Measurements from ENCODE around the gene OLFML2B.

The OLFML2B gene

DNA sequence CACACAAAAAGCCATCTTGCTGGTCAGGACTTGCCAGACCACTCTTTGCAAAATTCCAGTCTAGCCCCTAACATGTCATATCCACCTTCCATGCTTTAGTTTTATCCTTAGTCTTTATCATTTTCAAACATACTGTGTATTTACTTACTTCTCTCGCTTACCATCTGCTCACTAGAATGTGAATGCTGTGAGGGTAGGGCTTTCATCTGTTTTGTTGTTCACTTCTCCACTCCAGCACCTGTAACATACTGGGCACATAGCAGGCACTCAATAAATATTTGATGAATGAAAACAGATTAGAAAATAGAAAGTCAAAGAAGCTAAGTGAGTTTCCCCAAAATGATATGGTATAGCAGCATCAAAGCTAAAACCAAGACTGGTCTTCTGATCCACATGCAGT, 79.9 kb downstream of the OLFML2B start:
- DNase-seq, result no peak

DNA sequence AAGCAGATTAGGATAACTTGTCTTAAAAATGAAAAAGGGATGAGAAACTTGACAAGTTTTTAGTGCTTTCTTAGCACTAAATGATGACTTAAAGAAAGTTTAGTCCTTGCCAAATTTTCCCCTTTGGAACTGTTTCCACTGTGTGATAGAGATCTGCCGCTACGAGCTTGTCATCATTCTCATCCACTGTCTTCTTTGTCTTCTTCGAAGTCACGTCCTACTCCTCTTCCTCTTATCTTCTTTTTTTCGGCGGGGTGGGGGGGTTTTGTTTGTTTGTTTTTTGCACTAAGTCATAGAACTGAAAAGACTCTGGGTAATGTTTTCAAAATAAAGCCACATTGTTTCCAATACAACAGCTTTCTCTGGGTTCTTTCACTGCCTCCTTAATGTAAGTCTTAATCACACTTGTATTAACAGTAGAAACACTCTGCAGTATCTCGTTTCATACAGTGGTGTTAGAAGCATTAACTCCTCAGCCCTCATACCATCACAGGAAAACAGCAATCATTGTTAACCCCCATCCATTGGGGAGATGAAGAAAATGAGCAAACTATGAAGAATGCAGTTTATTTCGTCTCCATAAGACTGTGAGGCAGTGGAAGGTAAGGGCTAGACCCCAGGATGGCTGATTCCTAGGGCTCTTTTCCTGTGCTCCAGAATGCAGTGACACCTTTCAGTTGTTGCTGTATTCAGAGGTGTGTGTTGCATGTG, 81.8 kb downstream of the OLFML2B start:
- no peak for DNase-seq

DNA sequence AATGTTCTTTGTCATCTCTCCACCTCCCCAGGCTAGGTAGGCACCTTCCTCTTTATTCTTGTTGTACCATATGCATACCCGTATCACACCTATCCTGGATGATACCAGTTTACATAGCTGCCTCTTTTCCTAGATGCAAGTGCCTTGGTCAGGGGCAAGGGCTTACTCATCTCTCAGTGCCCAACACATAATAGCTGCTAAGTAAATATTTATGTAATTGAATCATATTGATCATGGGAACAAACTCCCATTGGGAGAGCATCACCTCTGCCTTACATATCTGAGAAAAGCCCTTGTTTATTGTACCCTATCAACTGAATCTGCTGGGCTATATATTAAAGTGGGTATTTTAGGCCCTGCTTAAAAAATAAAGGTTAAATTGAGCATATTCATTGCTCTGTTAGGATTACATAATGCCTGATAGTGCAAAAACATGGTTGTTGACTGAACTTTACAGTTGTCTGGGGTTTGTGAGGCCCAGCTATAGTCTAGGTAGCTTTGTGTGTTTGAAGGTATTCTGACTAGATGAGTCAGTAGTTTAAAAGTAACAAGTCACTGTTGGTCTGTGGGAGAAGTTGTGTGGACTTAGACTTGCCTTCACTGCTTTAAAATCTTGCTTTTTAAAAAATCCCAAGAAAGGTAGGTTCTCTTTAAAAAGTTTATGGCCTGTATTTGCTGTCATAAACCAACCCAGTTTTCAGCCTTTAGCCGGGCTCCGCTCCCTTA, 82.6 kb downstream of the OLFML2B start:
- DNase-seq, result no peak

DNA sequence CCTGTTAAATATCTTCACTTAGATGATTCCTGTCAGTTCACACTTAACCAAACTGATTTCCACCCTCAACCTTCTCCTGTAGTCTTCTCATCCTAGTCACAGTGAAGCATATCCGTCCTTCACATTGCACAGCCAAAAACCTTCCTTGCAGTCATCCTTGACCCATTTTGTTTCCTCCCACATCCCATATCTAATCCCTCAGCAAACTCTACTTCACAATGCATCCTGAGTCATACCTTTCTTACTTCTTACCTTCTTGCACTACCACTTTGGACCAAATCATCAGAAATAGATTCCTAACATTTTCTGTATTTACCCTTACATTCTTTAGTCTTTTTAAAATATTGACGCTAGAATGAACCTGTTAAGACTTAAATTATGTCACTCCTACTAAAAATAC, 86.9 kb downstream of the OLFML2B start:
- DNase-seq, result no peak

DNA sequence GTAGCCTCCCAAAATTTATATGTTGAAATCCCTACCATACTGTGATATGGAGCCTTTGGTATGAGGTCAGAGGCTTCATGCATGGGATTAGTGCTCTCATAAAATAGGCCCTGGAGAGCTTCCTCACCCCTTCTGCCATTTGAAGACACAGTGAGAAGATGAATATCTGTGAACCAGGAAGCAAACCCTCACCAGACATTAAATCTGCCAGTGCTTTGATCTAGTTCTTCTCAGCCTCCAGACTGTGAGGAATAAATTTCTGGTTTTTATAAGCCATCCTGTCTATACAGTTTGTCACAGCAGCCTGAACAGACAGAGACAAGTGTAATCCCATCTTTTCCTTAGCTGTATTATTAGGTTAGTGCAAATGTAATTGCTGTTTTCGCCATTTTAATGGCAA, 88.4 kb downstream of the OLFML2B start:
- no peak for DNase-seq

DNA sequence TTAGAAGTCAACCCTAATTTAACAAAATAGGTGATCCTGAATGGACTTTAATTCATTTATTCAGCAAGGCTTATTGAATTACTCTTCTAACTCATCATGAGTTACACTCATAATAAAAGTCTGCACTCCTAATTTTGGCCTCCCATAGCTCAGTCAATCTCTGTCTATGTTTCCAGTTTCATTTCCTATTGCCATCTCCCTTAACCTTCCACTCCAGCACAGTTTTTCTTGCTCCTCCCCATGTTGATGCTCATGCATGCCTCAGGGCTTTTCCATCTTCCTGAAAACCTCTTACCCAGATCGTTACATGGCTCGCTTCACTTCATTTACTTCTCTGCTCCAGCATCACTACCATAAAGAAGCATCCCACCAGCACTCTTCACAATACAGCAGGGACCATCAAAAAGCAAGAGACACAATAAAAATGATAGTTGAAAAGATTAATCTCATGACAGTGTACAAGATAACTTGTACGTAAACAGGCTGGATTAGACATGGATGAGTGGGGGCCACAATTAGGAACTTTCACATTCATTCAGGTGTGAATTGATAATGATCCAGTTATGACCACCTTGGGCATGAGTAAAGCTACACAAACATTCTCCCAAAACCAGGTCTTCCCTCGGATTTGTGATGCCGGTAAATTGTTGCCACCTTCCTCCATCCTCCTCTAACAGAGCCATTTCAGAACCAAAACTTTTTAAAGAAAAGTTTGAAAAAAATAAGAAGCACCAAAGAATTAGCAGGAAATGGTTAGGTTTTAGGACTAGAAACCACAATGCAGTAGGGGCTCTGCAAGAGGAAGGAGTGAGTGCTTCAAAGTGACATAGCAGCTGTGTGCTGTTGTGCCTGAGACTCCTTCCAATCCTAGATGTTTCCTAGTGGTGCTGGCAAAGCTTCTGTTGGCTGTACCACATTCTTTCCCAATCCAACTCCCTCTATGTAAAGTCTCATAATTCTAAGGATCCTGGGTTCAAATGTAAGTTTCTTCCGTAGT, 89.8 kb downstream of the OLFML2B start:
- DNase-seq, result no peak

Measured in SW 1271 (cell line).